Testis (tissue), 3 donors: Measurements from ENCODE around the gene ADAT1. TPM values are rescaled to one million over a fixed set of nuclear protein-coding genes. Genes with fewer than 3 reads are reported as not detected.

ENCODE experiments used
- DNase-seq: peaks from one replicate; pipeline ENCODE4 v3.0.0-alpha.2; 2019
- H3K27ac ChIP-seq, 2 donors: fragments of 200-600 bp; sonication (generic); one replicate each; pipeline ENCODE4 v1.5.1; 2019
- H3K27me3 ChIP-seq: fragments of 200-600 bp; sonication (generic); one replicate; pipeline ENCODE4 v1.5.1; 2019
- H3K36me3 ChIP-seq: fragments of 200-600 bp; sonication (generic); one replicate; pipeline ENCODE4 v1.5.1; 2017; ENCODE audit warnings: low read depth; ENCODE audit errors: missing control alignments
- H3K4me1 ChIP-seq: fragments of 200-600 bp; sonication (generic); one replicate; pipeline ENCODE4 v1.5.1; 2019
- H3K4me3 ChIP-seq, 2 donors: fragments of 200-600 bp; sonication (generic); one replicate each; pipeline ENCODE4 v1.5.1; 2017 to 2019
- H3K9me3 ChIP-seq: fragments of 200-600 bp; sonication (generic); one replicate; pipeline ENCODE4 v1.5.1; 2017
- CTCF ChIP-seq, 3 experiments: fragments of 450-650 bp in 2 of 3; fragments of 200-600 bp in 1 of 3; sonication (generic) in 1 of 3; IDR thresholded peaks; one replicate each; pipeline ENCODE4 v1.5.1; 2016 to 2019; ENCODE audit warnings: antibody characterized with exemption in 3 of 3, mild to moderate bottlenecking in 2 of 3, moderate library complexity in 1 of 3
- POLR2A ChIP-seq: fragments of 450-650 bp; IDR thresholded peaks from one replicate; pipeline ENCODE4 v1.6.1; 2017; ENCODE audit warnings: antibody characterized with exemption, mild to moderate bottlenecking, moderate library complexity
- WGBS, 2 donors: methylation state at CpG; one replicate each; pipeline ENCODE4 v1.1.5; 2018; 5-methylcytosine and 5-hydroxymethylcytosine counted together
- intact Hi-C: fragments of 100-400 bp; cut with DNase I; formaldehyde crosslinking; loops from one replicate; pipeline ENCODE4 v1.15.1; 2023; ENCODE audit warnings: low total_unique reads
- polyA plus RNA-seq: library from polyadenylated mRNA; stranded (reverse); fragments of 350-450 nt; fragmentation: Illumina TruSeq; extraction: RNeasy Lipid Tissue Mini Kit (QIAGEN cat#74804); gene quantifications from one replicate; pipeline ENCODE4 v1.2.3, GENCODE V29; 2014; ENCODE audit warnings: low read depth, low replicate concordance; ENCODE audit not compliant: insufficient read depth
- total RNA-seq, 2 donors: library from RNA; depleted of rRNA; stranded (reverse); fragments of >200 nt; gene quantifications; one replicate each; pipeline ENCODE4 v1.2.3, GENCODE V29; 2016

ADAT1 gene
- total and polyA plus RNA-seq, 3 donors from 2014 or later: 84.2 to 172 (median 104) TPM

- Histone ChIP-seq H3K9me3 (no peaks in the 10 kb centered on the region), H3K4me1 (no peaks in the 10 kb centered on the region), H3K27me3 (no peaks in the 10 kb centered on the region), H3K36me3 (no peaks in the 10 kb centered on the region), H3K27ac (no peak overlapping the region), H3K4me3 (no peak overlapping the region)
- DNase-seq: no peak
- intact Hi-C loops: loop anchor here (10.0 kb wide), 1 partner anchor 66 kb away; the partner anchor contains the start of genes KARS1 and TERF2IP
- TF ChIP-seq POLR2A (no peak), CTCF (IDR thresholded peaks at IDR 0.05) (no peak)
- 93 to 94% methylated on average over 2 of the region's 2 CpGs for WGBS, 2 donors
Measured at GRCh38 chr16:75578725-75579124, 44.4 kb downstream of the ADAT1 start.

- Histone ChIP-seq H3K9me3 (no peaks in the 10 kb centered on the region), H3K36me3 (no peaks in the 10 kb centered on the region), H3K4me1 (no peaks in the 10 kb centered on the region), H3K4me3 (no peak overlapping the region), H3K27me3 (no peaks in the 10 kb centered on the region), H3K27ac (no peak overlapping the region)
- WGBS, 2 donors: 90 to 91% methylated on average over 7 of the region's 7 CpGs
- TF ChIP-seq CTCF (IDR thresholded peaks at IDR 0.05) (no peak), POLR2A (no peak)
- intact Hi-C loops: loop anchor here (10.0 kb wide), 1 partner anchor 67 kb away; the partner anchor contains the start of genes KARS1 and TERF2IP
- DNase-seq: no peak
Measured at GRCh38 chr16:75578212-75578611, 44.9 kb downstream of the ADAT1 start.

- no peak for DNase-seq
- Histone ChIP-seq H3K9me3 (no peaks in the 10 kb centered on the region), H3K36me3 (no peaks in the 10 kb centered on the region), H3K27me3 (no peaks in the 10 kb centered on the region), H3K27ac (no peak overlapping the region), H3K4me1 (no peaks in the 10 kb centered on the region), H3K4me3 (no peak overlapping the region)
- WGBS, 2 donors: 51 to 62% methylated on average over 3 of the region's 3 CpGs
- TF ChIP-seq CTCF (IDR thresholded peaks at IDR 0.05) (no peak), POLR2A (no peak)
- intact Hi-C loops: loop anchor here (10.0 kb wide), 1 partner anchor 68 kb away; the partner anchor contains the start of genes KARS1 and TERF2IP
Measured at GRCh38 chr16:75576384-75576811, 46.7 kb downstream of the ADAT1 start.

GRCh38 chr16:75575958-75576357, 47.1 kb downstream of the ADAT1 start:
- Histone ChIP-seq H3K9me3 (no peaks in the 10 kb centered on the region), H3K36me3 (no peaks in the 10 kb centered on the region), H3K4me3 (no peak overlapping the region), H3K4me1 (no peaks in the 10 kb centered on the region), H3K27ac (no peak overlapping the region), H3K27me3 (no peaks in the 10 kb centered on the region)
- intact Hi-C loops: loop anchor here (10.0 kb wide), 1 partner anchor 69 kb away; the partner anchor contains the start of genes KARS1 and TERF2IP
- DNase-seq: no peak
- 55 to 59% methylated on average over 3 of the region's 3 CpGs for WGBS, 2 donors
- TF ChIP-seq POLR2A: no peak
- no peak for TF ChIP-seq CTCF (IDR thresholded peaks at IDR 0.05)

- no peaks in the 10 kb centered on the region for H3K9me3 ChIP-seq
- no peak for TF ChIP-seq POLR2A
- no peak for TF ChIP-seq CTCF (IDR thresholded peaks at IDR 0.05)
- no peaks in the 10 kb centered on the region for H3K27me3 ChIP-seq
- 71 to 83% methylated on average over 5 of the region's 5 CpGs for WGBS, 2 donors
- DNase-seq: no peak
- no peaks in the 10 kb centered on the region for H3K4me1 ChIP-seq
- H3K27ac ChIP-seq: no peak overlapping the region
- intact Hi-C loops: loop anchor here (10.0 kb wide), 1 partner anchor 71 kb away; the partner anchor contains the start of genes KARS1 and TERF2IP
- no peaks in the 10 kb centered on the region for H3K36me3 ChIP-seq
- no peak overlapping the region for H3K4me3 ChIP-seq
Measured at GRCh38 chr16:75573955-75574354, 49.1 kb downstream of the ADAT1 start.
